Measurements from ENCODE around the gene CAT. TPM values are rescaled to one million over a fixed set of nuclear protein-coding genes. Genes with fewer than 3 reads are reported as not detected.

CAT gene
- total and polyA plus RNA-seq, 5 donors from 2014 or later, result 26.8 to 119 (median 90.6) TPM

GRCh38 chr11:34501500-34501899 is 62.8 kb downstream of the CAT start:
- DNase-seq, result no peak
- no peaks in the 10 kb centered on the region for H3K4me1 Mint-ChIP-seq

GRCh38 chr11:34501949-34502348 is 63.2 kb downstream of the CAT start:
- Mint-ChIP-seq H3K27me3 (peaks cover 13% of the 10 kb centered on the region), H3K36me3 (no peaks in the 10 kb centered on the region), H3K4me1 (no peaks in the 10 kb centered on the region), H3K27ac (no peak overlapping the region), H3K4me3 (no peak overlapping the region), H3K9me3 (no peaks in the 10 kb centered on the region)
- no peak overlapping the region for H3K4me3 ChIP-seq (ENCODE audit: low read depth, low read length)
- no peak overlapping the region for H3K27ac ChIP-seq (ENCODE audit: insufficient read depth, low read length, poor library complexity, severe bottlenecking)
- no peaks in the 10 kb centered on the region for H3K27me3 ChIP-seq (ENCODE audit: control insufficient read depth, insufficient read depth, low read length)
- no peaks in the 10 kb centered on the region for H3K36me3 ChIP-seq (ENCODE audit: control insufficient read depth, insufficient read depth, low read length)
- ATAC-seq (ENCODE audit: low read depth in 2 of 2) (no peak), DNase-seq (no peak)
- H3K9me3 ChIP-seq (ENCODE audit: control insufficient read depth in 2 of 2, low read length in 2 of 2), result no peaks in the 10 kb centered on the region
- H3K4me1 ChIP-seq (ENCODE audit: control insufficient read depth, insufficient read depth, low read length, poor library complexity, severe bottlenecking), result no peaks in the 10 kb centered on the region

More at GRCh38 chr11:34501500-34501899, 62.8 kb downstream of the CAT start:
- no peak for ATAC-seq (ENCODE audit: low read depth in 2 of 2)
- Histone ChIP-seq H3K27me3 (ENCODE audit: control insufficient read depth, insufficient read depth, low read length) (no peaks in the 10 kb centered on the region), H3K4me1 (ENCODE audit: control insufficient read depth, insufficient read depth, low read length, poor library complexity, severe bottlenecking) (no peaks in the 10 kb centered on the region), H3K4me3 (ENCODE audit: low read depth, low read length) (no peak overlapping the region), H3K36me3 (ENCODE audit: control insufficient read depth, insufficient read depth, low read length) (no peaks in the 10 kb centered on the region), H3K27ac (ENCODE audit: insufficient read depth, low read length, poor library complexity, severe bottlenecking) (no peak overlapping the region), H3K9me3 (ENCODE audit: control insufficient read depth in 2 of 2, low read length in 2 of 2) (no peaks in the 10 kb centered on the region)
- H3K27me3 Mint-ChIP-seq, result peaks cover 13% of the 10 kb centered on the region
- no peaks in the 10 kb centered on the region for H3K36me3 Mint-ChIP-seq
- H3K9me3 Mint-ChIP-seq, result no peaks in the 10 kb centered on the region
- H3K4me3 Mint-ChIP-seq, result no peak overlapping the region
- no peak overlapping the region for H3K27ac Mint-ChIP-seq

- no peak for ATAC-seq (ENCODE audit: low read depth in 2 of 2)
Measured at GRCh38 chr11:34502949-34503348, 64.2 kb downstream of the CAT start.

GRCh38 chr11:34505874-34506273 is 67.1 kb downstream of the CAT start:
- no peaks in the 10 kb centered on the region for H3K36me3 ChIP-seq (ENCODE audit: control insufficient read depth, insufficient read depth, low read length)
- H3K27ac Mint-ChIP-seq, result no peak overlapping the region
- H3K27me3 ChIP-seq (ENCODE audit: control insufficient read depth, insufficient read depth, low read length), result no peaks in the 10 kb centered on the region

More at GRCh38 chr11:34502949-34503348, 64.2 kb downstream of the CAT start:
- H3K4me1 Mint-ChIP-seq, result no peaks in the 10 kb centered on the region
- peaks cover 9% of the 10 kb centered on the region for H3K27me3 Mint-ChIP-seq
- Histone ChIP-seq H3K9me3 (ENCODE audit: control insufficient read depth in 2 of 2, low read length in 2 of 2) (no peaks in the 10 kb centered on the region), H3K27me3 (ENCODE audit: control insufficient read depth, insufficient read depth, low read length) (no peaks in the 10 kb centered on the region), H3K4me1 (ENCODE audit: control insufficient read depth, insufficient read depth, low read length, poor library complexity, severe bottlenecking) (no peaks in the 10 kb centered on the region), H3K36me3 (ENCODE audit: control insufficient read depth, insufficient read depth, low read length) (no peaks in the 10 kb centered on the region), H3K4me3 (ENCODE audit: low read depth, low read length) (no peak overlapping the region), H3K27ac (ENCODE audit: insufficient read depth, low read length, poor library complexity, severe bottlenecking) (no peak overlapping the region)
- H3K9me3 Mint-ChIP-seq, result no peaks in the 10 kb centered on the region
- no peak overlapping the region for H3K27ac Mint-ChIP-seq
- H3K4me3 Mint-ChIP-seq, result no peak overlapping the region
- no peak for DNase-seq
- no peaks in the 10 kb centered on the region for H3K36me3 Mint-ChIP-seq

GRCh38 chr11:34507156-34507555 is 68.4 kb downstream of the CAT start:
- H3K27me3 ChIP-seq (ENCODE audit: control insufficient read depth, insufficient read depth, low read length), result no peaks in the 10 kb centered on the region
- ATAC-seq (ENCODE audit: low read depth in 2 of 2) (no peak), DNase-seq (no peak)
- H3K36me3 ChIP-seq (ENCODE audit: control insufficient read depth, insufficient read depth, low read length), result no peaks in the 10 kb centered on the region
- H3K27ac ChIP-seq (ENCODE audit: insufficient read depth, low read length, poor library complexity, severe bottlenecking), result no peak overlapping the region
- H3K4me3 ChIP-seq (ENCODE audit: low read depth, low read length), result no peak overlapping the region
- Mint-ChIP-seq H3K4me1 (no peaks in the 10 kb centered on the region), H3K27me3 (no peaks in the 10 kb centered on the region), H3K27ac (no peak overlapping the region), H3K36me3 (no peaks in the 10 kb centered on the region), H3K9me3 (no peaks in the 10 kb centered on the region), H3K4me3 (no peak overlapping the region)
- no peaks in the 10 kb centered on the region for H3K4me1 ChIP-seq (ENCODE audit: control insufficient read depth, insufficient read depth, low read length, poor library complexity, severe bottlenecking)
- H3K9me3 ChIP-seq (ENCODE audit: control insufficient read depth in 2 of 2, low read length in 2 of 2), result no peaks in the 10 kb centered on the region

More at GRCh38 chr11:34505874-34506273, 67.1 kb downstream of the CAT start:
- H3K4me3 Mint-ChIP-seq, result no peak overlapping the region
- no peaks in the 10 kb centered on the region for H3K9me3 Mint-ChIP-seq
- no peaks in the 10 kb centered on the region for H3K36me3 Mint-ChIP-seq
- no peaks in the 10 kb centered on the region for H3K9me3 ChIP-seq (ENCODE audit: control insufficient read depth in 2 of 2, low read length in 2 of 2)
- no peaks in the 10 kb centered on the region for H3K27me3 Mint-ChIP-seq
- no peak for DNase-seq
- no peaks in the 10 kb centered on the region for H3K4me1 Mint-ChIP-seq
- ATAC-seq (ENCODE audit: low read depth in 2 of 2), result no peak
- no peaks in the 10 kb centered on the region for H3K4me1 ChIP-seq (ENCODE audit: control insufficient read depth, insufficient read depth, low read length, poor library complexity, severe bottlenecking)
- H3K27ac ChIP-seq (ENCODE audit: insufficient read depth, low read length, poor library complexity, severe bottlenecking), result no peak overlapping the region
- H3K4me3 ChIP-seq (ENCODE audit: low read depth, low read length), result no peak overlapping the region

- Mint-ChIP-seq H3K9me3 (no peaks in the 10 kb centered on the region), H3K4me3 (no peak overlapping the region), H3K27me3 (no peaks in the 10 kb centered on the region), H3K36me3 (no peaks in the 10 kb centered on the region), H3K27ac (no peak overlapping the region), H3K4me1 (no peaks in the 10 kb centered on the region)
- H3K9me3 ChIP-seq (ENCODE audit: control insufficient read depth in 2 of 2, low read length in 2 of 2), result no peaks in the 10 kb centered on the region
- no peaks in the 10 kb centered on the region for H3K27me3 ChIP-seq (ENCODE audit: control insufficient read depth, insufficient read depth, low read length)
- no peaks in the 10 kb centered on the region for H3K4me1 ChIP-seq (ENCODE audit: control insufficient read depth, insufficient read depth, low read length, poor library complexity, severe bottlenecking)
- H3K27ac ChIP-seq (ENCODE audit: insufficient read depth, low read length, poor library complexity, severe bottlenecking), result no peak overlapping the region
- no peak for ATAC-seq (ENCODE audit: low read depth in 2 of 2)
- no peak for DNase-seq
- H3K4me3 ChIP-seq (ENCODE audit: low read depth, low read length), result no peak overlapping the region
- H3K36me3 ChIP-seq (ENCODE audit: control insufficient read depth, insufficient read depth, low read length), result no peaks in the 10 kb centered on the region
Measured at GRCh38 chr11:34507610-34508009, 68.9 kb downstream of the CAT start.

- H3K27ac ChIP-seq (ENCODE audit: insufficient read depth, low read length, poor library complexity, severe bottlenecking), result no peak overlapping the region
- no peak overlapping the region for H3K4me3 ChIP-seq (ENCODE audit: low read depth, low read length)
- H3K4me1 ChIP-seq (ENCODE audit: control insufficient read depth, insufficient read depth, low read length, poor library complexity, severe bottlenecking), result no peaks in the 10 kb centered on the region
- Mint-ChIP-seq H3K27me3 (no peaks in the 10 kb centered on the region), H3K4me3 (no peak overlapping the region), H3K4me1 (no peaks in the 10 kb centered on the region), H3K36me3 (no peaks in the 10 kb centered on the region), H3K9me3 (no peaks in the 10 kb centered on the region), H3K27ac (no peak overlapping the region)
- H3K9me3 ChIP-seq (ENCODE audit: control insufficient read depth in 2 of 2, low read length in 2 of 2), result no peaks in the 10 kb centered on the region
- DNase-seq (no peak), ATAC-seq (ENCODE audit: low read depth in 2 of 2) (no peak)
- H3K36me3 ChIP-seq (ENCODE audit: control insufficient read depth, insufficient read depth, low read length), result no peaks in the 10 kb centered on the region
- no peaks in the 10 kb centered on the region for H3K27me3 ChIP-seq (ENCODE audit: control insufficient read depth, insufficient read depth, low read length)
Measured at GRCh38 chr11:34508524-34508923, 69.8 kb downstream of the CAT start.

- Mint-ChIP-seq H3K27me3 (no peaks in the 10 kb centered on the region), H3K4me1 (no peaks in the 10 kb centered on the region), H3K4me3 (no peak overlapping the region), H3K9me3 (no peaks in the 10 kb centered on the region), H3K27ac (no peak overlapping the region), H3K36me3 (no peaks in the 10 kb centered on the region)
- Histone ChIP-seq H3K27ac (ENCODE audit: insufficient read depth, low read length, poor library complexity, severe bottlenecking) (no peak overlapping the region), H3K27me3 (ENCODE audit: control insufficient read depth, insufficient read depth, low read length) (no peaks in the 10 kb centered on the region), H3K36me3 (ENCODE audit: control insufficient read depth, insufficient read depth, low read length) (no peaks in the 10 kb centered on the region), H3K4me1 (ENCODE audit: control insufficient read depth, insufficient read depth, low read length, poor library complexity, severe bottlenecking) (no peaks in the 10 kb centered on the region), H3K9me3 (ENCODE audit: control insufficient read depth in 2 of 2, low read length in 2 of 2) (no peaks in the 10 kb centered on the region), H3K4me3 (ENCODE audit: low read depth, low read length) (no peak overlapping the region)
- ATAC-seq (ENCODE audit: low read depth in 2 of 2) (no peak), DNase-seq (no peak)
Measured at GRCh38 chr11:34509336-34509876, 70.7 kb downstream of the CAT start.
